PC-3 (cell line): Measurements from ENCODE around the gene NOVA1. TPM values are rescaled to one million over a fixed set of nuclear protein-coding genes. Genes with fewer than 3 reads are reported as not detected.
A peak's percentile ranks its signal among the peaks of the same experiment; 100 is the strongest.

Experiments used
- ATAC-seq: fragments of 200-7000 bp; cut with Tn5 transposase; 2 replicates; pipeline ENCODE4 v1.9.1; 2020; ENCODE audit warnings: mild to moderate bottlenecking, moderate library complexity
- BruUV-seq: library from RNA; stranded (reverse); fragments of 400-500 nt; replicated peaks from 2 replicates; lab custom pipeline; 2021; lab: Mats Ljungman, UMichigan
- CTCF ChIA-PET: fragments of 300-600 bp; sonication (Branson Sonifier 250); formaldehyde crosslinking; loops from one replicate; lab custom pipeline; 2022; ENCODE audit warnings: antibody characterized with exemption; lab: Charles Lee
- POLR2A ChIA-PET: fragments of 300-600 bp; sonication (Branson Sonifier 250); formaldehyde crosslinking; loops from one replicate; lab custom pipeline; 2022; ENCODE audit warnings: antibody characterized with exemption; ENCODE audit not compliant: unreplicated experiment; lab: Charles Lee
- DNase-seq: peaks from one replicate; pipeline ENCODE4 v3.0.0-alpha.2; 2015
- H2AFZ ChIP-seq: fragments of 300-600 bp; sonication (generic); 2 replicates; pipeline ENCODE4 v1.6.0; 2016; ENCODE audit warnings: antibody characterized with exemption, low read length
- H3F3A ChIP-seq: fragments of 300-600 bp; sonication (generic); one replicate; pipeline ENCODE4 v1.6.0; 2017; ENCODE audit warnings: antibody characterized with exemption, low read length, control low read depth, mild to moderate bottlenecking; ENCODE audit not compliant: unreplicated experiment
- H3K27ac ChIP-seq: fragments of 300-600 bp; sonication (generic); 2 replicates; pipeline ENCODE4 v1.5.1; 2016; ENCODE audit warnings: mild to moderate bottlenecking, low read length
- H3K27me3 ChIP-seq: fragments of 300-600 bp; sonication (generic); 2 replicates; pipeline ENCODE4 v1.6.1; 2016; ENCODE audit warnings: low read length, mixed read lengths
- H3K36me3 ChIP-seq: fragments of 300-600 bp; sonication (generic); 2 replicates; pipeline ENCODE4 v1.6.1; 2016; ENCODE audit warnings: low read depth, mixed run types, low read length, mixed read lengths
- H3K4me1 ChIP-seq: fragments of 300-600 bp; sonication (generic); 2 replicates; pipeline ENCODE4 v1.5.1; 2016; ENCODE audit warnings: low read length; ENCODE audit not compliant: insufficient read depth
- H3K4me2 ChIP-seq: fragments of 300-600 bp; sonication (generic); 2 replicates; pipeline ENCODE4 v1.6.0; 2016; ENCODE audit warnings: low read length
- H3K4me3 ChIP-seq: fragments of 300-600 bp; sonication (generic); 2 replicates; pipeline ENCODE4 v1.5.1; 2016; ENCODE audit warnings: mild to moderate bottlenecking, low read length, mixed read lengths
- H3K79me2 ChIP-seq: fragments of 300-600 bp; sonication (generic); 2 replicates; pipeline ENCODE4 v1.6.1; 2017; ENCODE audit warnings: low read length, mixed read lengths
- H3K9ac ChIP-seq: fragments of 300-600 bp; sonication (generic); 2 replicates; pipeline ENCODE4 v1.6.0; 2016; ENCODE audit warnings: mild to moderate bottlenecking, low read length
- H3K9me2 ChIP-seq: fragments of 300-600 bp; sonication (generic); replicated peaks from 2 replicates; pipeline ENCODE4 v1.6.1; 2016; ENCODE audit warnings: mixed run types, low read length, mixed read lengths
- H3K9me3 ChIP-seq: fragments of 300-600 bp; sonication (generic); 2 replicates; pipeline ENCODE4 v1.6.1; 2016; ENCODE audit warnings: low read length, mixed read lengths
- H4K20me1 ChIP-seq: fragments of 300-600 bp; sonication (generic); 2 replicates; pipeline ENCODE4 v1.6.1; 2016; ENCODE audit warnings: low read length, mixed read lengths
- CTCF ChIP-seq: fragments of 300-600 bp; sonication (generic); conservative IDR thresholded peaks from 2 replicates; pipeline ENCODE4 v1.5.1; 2017; ENCODE audit warnings: antibody characterized with exemption, low read depth, mild to moderate bottlenecking, low read length
- EZH2 ChIP-seq: fragments of 300-600 bp; sonication (generic); IDR thresholded peaks from one replicate; pipeline ENCODE4 v1.6.1; 2017; ENCODE audit warnings: antibody characterized with exemption, mild to moderate bottlenecking, low read length; ENCODE audit not compliant: unreplicated experiment
- EZH2phosphoT487 ChIP-seq: fragments of 300-600 bp; sonication (generic); IDR thresholded peaks from 2 replicates; pipeline ENCODE4 v1.6.1; 2018; ENCODE audit warnings: mild to moderate bottlenecking, antibody characterized with exemption, low read length, borderline replicate concordance
- intact Hi-C: fragments of 100-400 bp; cut with micrococcal nuclease; formaldehyde crosslinking; loops from 2 replicates; pipeline ENCODE4 v1.9.0; 2023
- total RNA-seq: library from RNA; depleted of rRNA; stranded (reverse); fragments of >200 nt; gene quantifications from 2 replicates; pipeline ENCODE4 v1.2.3, GENCODE V29; 2014

Gene NOVA1
- total RNA-seq, 1 experiment from 2014 or later = 1.1 TPM

GRCh38 chr14:26415618-26416123, 182.2 kb downstream of the NOVA1 start:
- peaks cover 7% of the 10 kb centered on the region for H3K4me1 ChIP-seq
- H3K4me3 ChIP-seq = no peak overlapping the region
- no peaks in the 10 kb centered on the region for H3K36me3 ChIP-seq
- no peak overlapping the region; the same call in 1 of the 2 replicates for H3K4me2 ChIP-seq
- H3K9me2 ChIP-seq = no peaks in the 10 kb centered on the region
- DNase-seq (peak; percentile 53), ATAC-seq (peak; percentile 84)
- no peaks in the 10 kb centered on the region for H3K9me3 ChIP-seq
- no peaks in the 10 kb centered on the region for H3K27me3 ChIP-seq
- POLR2A ChIA-PET = no interaction called here
- no peaks in the 10 kb centered on the region for H4K20me1 ChIP-seq
- CTCF ChIA-PET = no interaction called here
- BruUV-seq = no TSS peak
- peak overlapping the region; percentile 80 for H3K27ac ChIP-seq
- peak overlapping the region; percentile 42 for H3K9ac ChIP-seq
- intact Hi-C loops = loop anchor here (5.0 kb wide), 1 partner anchor 117 kb away; no protein-coding TSS in a partner anchor
- no peaks in the 10 kb centered on the region for H3K79me2 ChIP-seq
- TF ChIP-seq CTCF (no peak), EZH2 (no peak), EZH2phosphoT487 (no peak)
- H3F3A ChIP-seq = no peaks in the 10 kb centered on the region
- no peak overlapping the region for H2AFZ ChIP-seq

- Histone ChIP-seq H3K27ac (peak overlapping the region; percentile 54), H3F3A (no peaks in the 10 kb centered on the region), H3K9me3 (no peaks in the 10 kb centered on the region), H4K20me1 (no peaks in the 10 kb centered on the region), H3K4me2 (no peak overlapping the region), H3K4me1 (peaks cover 9% of the 10 kb centered on the region), H2AFZ (no peak overlapping the region), H3K9ac (peak overlapping the region; percentile 33), H3K9me2 (no peaks in the 10 kb centered on the region), H3K36me3 (no peaks in the 10 kb centered on the region), H3K79me2 (no peaks in the 10 kb centered on the region), H3K27me3 (no peaks in the 10 kb centered on the region), H3K4me3 (no peak overlapping the region)
- no TSS peak for BruUV-seq
- TF ChIP-seq CTCF (no peak), EZH2 (no peak), EZH2phosphoT487 (no peak)
- intact Hi-C loops = loop anchor here (5.0 kb wide), 1 partner anchor 117 kb away; no protein-coding TSS in a partner anchor
- ChIA-PET CTCF (no interaction called here), POLR2A (no interaction called here)
- DNase-seq = no peak
- ATAC-seq = peak; percentile 9
Observed at GRCh38 chr14:26414926-26415325, 182.9 kb downstream of the NOVA1 start.

- Histone ChIP-seq H3K4me2 (no peak overlapping the region), H3K79me2 (no peaks in the 10 kb centered on the region), H3K36me3 (no peaks in the 10 kb centered on the region), H3K27ac (no peak overlapping the region), H3K9me2 (no peaks in the 10 kb centered on the region), H3K27me3 (no peaks in the 10 kb centered on the region), H2AFZ (no peak overlapping the region), H4K20me1 (no peaks in the 10 kb centered on the region), H3K9ac (no peak overlapping the region), H3K9me3 (no peaks in the 10 kb centered on the region), H3K4me3 (no peak overlapping the region), H3K4me1 (peaks cover 9% of the 10 kb centered on the region), H3F3A (no peaks in the 10 kb centered on the region)
- no peak for TF ChIP-seq EZH2
- TF ChIP-seq CTCF = no peak
- no peak for TF ChIP-seq EZH2phosphoT487
- ChIA-PET POLR2A (no interaction called here), CTCF (no interaction called here)
- no peak for ATAC-seq
- no TSS peak for BruUV-seq
- intact Hi-C loops = no loop called here
- DNase-seq = no peak
Observed at GRCh38 chr14:26414103-26414502, 183.7 kb downstream of the NOVA1 start.
